Activated CD8-positive, alpha-beta memory T cell treated with anti-CD3 and anti-CD28 coated beads, Interleukin-2, amount 50 U/mL, for 24 hours (primary cell): ENCODE results near the gene ANKRD66.
"Not testable (repeated sequence)": the region's sequence is repeated elsewhere in the genome, so short reads cannot be mapped to it uniquely, and the experiment has no call there.

Experiments used
- DNase-seq: peaks from one replicate; pipeline ENCODE4 v3.0.0-alpha.2; 2020; ENCODE audit errors: extremely low read depth

ANKRD66 gene

GRCh38 chr6:46746696-46747095, at the start of gene ANKRD66:
Gene ANKRD66, plus strand, starts transcription at chr6:46746933. Its CDS starts 5,016 bp downstream, at chr6:46751949.
- no peak for DNase-seq

DNA sequence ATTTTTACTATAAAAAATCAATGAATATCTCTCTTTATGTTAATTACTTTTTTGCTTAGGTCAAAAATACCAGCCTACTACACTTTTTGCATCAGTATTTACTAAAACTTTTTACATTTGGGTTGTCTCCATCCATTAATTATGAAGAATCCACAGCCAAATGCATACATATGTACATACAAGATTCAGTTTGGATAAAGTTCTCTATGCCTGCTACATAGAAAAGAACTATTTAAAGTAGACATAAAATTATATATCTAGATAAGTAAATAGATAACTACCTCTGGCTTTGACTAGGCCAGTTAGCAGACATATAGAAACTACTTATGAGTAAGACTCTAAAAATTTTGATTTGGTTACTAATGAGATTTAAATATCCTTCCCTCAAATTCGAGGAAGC, 46.8 kb upstream of the ANKRD66 start:
- DNase-seq, result no peak

DNA sequence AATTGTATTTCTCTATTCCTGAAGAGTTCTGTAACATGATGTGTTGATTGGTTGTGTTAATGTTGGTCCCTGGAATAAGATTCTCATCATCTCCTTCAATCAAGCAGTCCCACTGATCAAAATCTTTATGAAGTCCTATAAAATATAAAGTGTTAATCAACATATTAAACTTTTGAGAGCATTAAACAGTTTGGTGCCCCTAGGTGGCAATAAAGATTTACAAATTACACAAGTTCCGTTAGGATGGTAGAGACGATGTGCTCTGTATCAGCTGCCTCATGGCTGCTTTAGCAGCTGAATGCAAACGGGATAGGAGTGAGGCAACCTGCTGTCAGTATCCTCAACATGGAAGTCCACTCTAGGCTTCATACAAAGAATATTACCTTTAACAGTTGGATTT, 42.2 kb upstream of the ANKRD66 start:
- DNase-seq, result no peak

- DNase-seq, result no peak
Observed at GRCh38 chr6:46706464-46706863, 40.3 kb upstream of the ANKRD66 start.

GRCh38 chr6:46711491-46711890, 35.2 kb upstream of the ANKRD66 start:
- DNase-seq, result no peak

- DNase-seq, result no peak
Observed at GRCh38 chr6:46715141-46715540, 31.6 kb upstream of the ANKRD66 start.

DNA sequence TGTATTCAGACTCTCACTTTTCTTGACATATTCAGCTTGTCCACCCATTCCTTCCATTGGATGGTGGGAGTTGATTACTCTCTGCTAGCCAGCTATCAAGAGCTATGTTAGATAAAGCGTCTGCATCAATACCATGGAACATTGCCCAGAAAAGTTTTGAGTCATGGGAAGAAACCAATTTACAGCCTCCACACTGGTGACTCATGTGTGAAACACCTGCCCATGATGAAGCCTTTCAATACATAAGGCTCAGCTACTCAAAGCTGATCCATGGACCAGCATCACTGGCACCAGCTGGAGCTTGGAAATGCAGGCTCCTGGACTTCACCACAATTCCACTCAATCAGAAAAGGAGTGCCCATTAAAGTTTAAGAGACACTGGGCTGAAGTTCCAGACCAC, 27.6 kb upstream of the ANKRD66 start:
- DNase-seq, result no peak

DNA sequence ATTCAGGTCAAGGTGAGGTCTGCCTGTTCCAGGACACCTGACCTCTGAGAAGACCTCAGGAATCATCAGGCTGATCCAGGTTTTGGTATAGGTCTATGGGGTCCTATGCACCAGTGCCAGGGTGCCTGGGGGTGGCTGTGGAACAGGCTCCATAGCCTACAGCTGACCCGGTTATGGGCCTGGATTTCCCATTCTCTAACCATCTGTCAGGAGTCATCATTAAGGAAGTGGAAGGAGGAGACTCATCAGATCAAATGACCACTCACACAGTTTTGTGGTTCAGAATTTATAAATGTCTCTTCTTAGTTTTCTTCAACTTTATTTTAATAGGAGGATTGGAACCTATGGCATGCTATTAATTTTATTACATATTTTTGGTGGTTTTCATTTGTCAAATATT, 26.3 kb upstream of the ANKRD66 start:
- DNase-seq, result no peak

- DNase-seq, result no peak
Observed at GRCh38 chr6:46729787-46730326, 16.9 kb upstream of the ANKRD66 start.

DNA sequence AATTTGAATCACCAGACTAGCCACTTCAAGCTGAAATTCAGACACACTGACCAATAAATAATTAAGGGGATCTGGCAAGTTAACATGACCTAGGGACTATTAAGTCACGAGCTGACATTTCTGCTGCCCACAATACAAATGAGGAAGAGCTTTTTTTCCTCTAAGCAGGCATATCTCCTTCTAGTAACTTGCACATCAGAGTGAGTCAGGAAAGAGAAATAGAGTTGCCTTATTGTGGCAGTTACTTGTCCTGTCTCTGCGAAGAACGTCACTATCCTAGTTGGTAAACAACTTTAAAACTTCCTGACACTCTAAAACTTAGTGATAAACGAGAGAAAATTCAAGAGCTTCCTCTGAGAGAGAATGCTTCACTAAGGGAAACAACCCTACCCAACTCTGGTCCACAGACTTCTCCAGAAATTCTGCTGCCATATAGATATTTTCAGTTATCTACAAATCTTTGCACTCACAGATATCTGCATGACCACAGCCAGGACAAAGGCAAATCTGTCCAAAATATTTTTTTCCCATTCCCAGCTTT, 15.7 kb upstream of the ANKRD66 start:
- DNase-seq, result no peak

DNA sequence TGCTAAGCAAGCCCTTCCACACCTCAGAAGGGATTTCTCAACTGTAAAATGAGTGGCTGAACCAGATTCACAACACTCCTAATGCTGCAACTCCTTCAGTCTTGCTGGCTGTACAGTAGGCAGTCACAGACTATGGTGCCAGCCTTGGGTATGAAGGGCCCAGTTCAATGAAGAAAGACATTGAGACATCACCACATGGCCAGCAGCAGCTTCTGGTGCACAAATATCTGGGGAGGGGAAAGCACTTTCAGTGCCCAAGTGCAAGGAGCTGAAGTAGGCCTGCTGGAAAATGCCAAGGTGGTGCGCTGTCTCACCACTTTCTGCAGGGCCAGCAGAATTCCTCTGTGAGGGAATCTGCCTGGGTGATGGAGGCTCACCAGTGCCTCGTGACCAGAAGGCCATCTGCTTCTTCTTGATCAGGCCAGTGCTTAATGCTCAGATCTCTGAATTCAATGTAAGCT, 13.4 kb upstream of the ANKRD66 start:
- DNase-seq, result no peak

DNA sequence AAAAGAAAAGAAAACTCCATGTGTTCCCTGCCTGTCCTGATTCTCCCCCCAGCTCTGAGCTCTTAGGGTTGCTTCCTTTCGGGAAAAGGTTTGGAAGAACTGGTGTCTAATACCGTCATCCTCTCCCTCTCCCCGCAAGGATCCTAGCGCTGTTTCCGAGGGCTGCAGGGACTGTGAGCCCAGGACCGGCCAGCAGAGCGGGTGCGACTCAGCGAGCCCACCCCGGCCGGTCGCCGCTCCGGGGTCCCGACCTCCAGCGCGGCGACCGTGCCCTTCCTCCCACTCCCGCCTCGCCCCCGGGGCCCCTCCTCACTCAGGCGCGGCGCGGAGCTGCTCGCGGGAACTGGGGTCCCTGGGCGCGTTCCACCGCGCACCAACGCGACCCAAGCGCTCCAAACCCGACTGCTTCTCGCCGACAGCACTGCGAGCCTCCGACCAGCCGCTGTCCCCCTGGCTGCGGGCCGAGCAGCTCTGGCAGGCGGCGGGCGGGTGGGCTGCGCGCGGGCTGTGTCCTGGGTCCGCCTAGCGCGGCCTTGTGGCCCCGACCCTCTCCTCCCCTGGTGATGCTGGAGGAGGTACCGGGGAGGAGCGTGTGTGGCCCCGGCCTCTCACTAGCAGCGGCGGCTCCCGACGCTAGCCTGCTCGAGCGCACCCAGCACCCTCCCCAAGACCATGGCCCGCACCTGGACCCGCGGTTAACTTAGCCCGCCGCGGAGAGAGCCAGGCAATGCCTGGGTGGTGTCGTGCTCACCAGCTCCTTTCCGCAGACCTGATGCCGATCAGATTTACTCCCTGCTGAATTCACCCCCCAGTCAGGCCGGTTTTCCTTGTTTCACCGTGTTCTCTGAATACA, 11.6 kb upstream of the ANKRD66 start, which contains the start of gene PLA2G7:
Gene PLA2G7, minus strand, starts transcription at position 509 of the 853 bp plus-strand sequence. CDS start 12,484 bp downstream, outside the sequence.
- DNase-seq, result no peak

DNA sequence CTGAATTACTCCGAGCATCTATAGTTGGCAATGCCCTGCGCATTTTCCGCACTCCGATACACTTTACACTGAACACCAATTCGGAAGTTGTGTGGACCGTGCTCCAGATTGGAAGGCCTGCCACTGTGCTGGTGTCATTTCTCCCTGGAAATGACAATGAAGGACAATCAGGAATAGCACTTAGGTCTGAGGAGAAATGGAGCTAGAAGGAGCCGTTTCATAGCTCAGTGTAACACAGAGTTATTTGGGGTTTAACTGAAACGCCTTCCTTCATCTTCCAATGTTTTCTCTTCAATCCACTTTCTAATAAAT, 11.1 kb upstream of the ANKRD66 start:
- no peak for DNase-seq

DNA sequence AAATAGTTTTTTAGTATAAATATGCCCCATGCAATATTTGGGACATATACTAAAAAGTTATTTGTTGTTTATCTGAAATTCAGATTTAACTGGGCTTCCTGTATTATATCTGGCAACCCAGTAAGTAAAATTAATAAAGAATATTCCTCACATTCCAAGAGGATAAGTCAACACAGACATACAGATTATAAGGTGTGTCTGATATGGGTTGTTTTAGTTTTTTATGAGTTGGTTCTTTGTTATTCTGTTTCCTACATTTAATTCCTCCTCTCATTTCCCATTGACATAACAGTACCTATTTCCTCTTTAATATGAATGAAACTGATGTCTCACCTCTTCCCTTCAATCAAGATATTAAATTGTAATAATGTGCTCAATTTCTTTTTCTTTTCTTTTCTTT, 9.8 kb upstream of the ANKRD66 start:
- no peak for DNase-seq

DNA sequence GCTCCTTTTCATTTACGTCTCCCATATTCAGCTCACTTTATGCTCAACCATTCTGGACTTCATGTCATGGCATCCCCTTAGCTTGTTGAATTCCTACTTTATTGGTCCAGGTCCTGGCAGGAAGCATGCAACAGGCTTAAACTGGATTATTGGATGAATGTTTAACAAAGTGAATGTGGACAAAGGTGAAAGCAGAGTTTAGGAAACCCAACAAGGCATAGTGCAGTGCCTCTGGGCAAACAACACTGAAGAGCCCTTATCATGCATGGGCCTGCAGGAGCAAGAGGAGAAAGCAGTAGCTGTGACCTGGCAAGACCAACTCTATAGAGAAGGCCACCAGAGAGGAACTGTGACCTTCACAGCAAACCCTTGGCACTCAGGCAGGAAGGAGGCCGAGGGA, 5.3 kb upstream of the ANKRD66 start:
- no peak for DNase-seq

DNA sequence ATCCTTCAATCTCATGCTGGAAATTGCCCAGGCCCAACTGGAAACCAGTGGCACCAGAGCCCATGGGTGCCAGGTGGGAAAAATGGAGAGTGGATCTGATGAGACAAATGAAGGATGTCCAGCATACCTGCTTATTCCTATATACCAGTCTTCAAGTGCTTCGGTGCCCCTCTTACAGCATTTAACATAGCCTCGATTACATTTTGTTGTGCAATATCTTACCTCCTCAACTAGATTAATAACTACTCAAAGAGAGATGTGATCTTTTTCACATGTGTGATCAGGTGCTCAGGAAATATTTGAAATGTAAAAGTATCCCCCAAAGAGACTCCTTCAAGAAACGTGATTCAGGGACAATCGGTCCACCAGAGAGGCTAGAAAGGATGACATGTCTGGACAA, 4.8 kb upstream of the ANKRD66 start:
- no peak for DNase-seq

- DNase-seq, result no peak
Observed at GRCh38 chr6:46743425-46744158, 3.1 kb upstream of the ANKRD66 start.

DNA sequence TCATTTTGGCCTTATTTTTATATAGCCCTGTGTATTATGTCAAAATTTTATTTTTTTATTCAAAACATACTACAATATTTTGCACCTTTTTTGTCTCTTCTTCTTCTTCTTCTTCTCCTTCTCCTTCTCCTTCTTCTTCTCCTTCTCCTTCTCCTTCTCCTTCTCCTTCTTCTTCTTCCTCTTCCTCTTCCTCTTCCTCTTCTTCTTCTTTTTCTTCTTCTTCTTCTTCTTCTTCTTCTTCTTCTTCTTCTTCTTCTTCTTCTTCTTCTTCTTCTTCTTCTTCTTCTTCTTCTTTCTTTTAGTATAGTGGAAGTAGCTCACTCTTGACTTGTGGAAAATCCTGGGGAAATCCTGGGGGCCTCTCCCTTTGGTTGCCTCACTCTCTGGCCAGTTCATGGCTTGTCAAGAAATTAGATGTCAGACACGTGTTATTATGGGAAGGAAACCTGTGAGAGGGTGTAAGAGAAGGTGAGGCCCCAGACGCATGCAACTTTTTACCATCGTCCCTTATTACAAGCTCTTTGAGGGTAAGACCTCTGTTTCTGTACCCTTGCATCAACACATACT, 2.5 kb upstream of the ANKRD66 start:
- DNase-seq, result not testable (repeated sequence)

DNA sequence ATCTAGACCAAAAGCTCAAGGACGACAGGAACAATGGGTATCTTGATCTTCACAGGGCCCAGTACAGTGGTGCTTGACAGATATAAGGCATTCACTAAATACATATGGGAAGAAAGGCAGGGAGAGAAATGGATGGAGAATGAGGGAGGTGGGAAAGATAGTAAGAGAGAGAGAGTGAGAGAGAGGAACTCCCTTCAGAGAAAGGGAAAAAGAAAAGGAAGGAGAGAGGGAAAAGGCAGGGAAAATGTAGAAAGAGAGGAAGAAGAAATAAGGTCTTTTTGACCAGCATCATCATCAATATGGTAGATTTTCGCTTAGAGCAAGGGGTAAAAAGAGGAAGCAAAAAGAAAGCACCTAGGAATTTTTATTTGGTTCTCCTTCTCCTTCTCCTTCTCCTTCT, 760 bp upstream of the ANKRD66 start:
- no peak for DNase-seq

DNA sequence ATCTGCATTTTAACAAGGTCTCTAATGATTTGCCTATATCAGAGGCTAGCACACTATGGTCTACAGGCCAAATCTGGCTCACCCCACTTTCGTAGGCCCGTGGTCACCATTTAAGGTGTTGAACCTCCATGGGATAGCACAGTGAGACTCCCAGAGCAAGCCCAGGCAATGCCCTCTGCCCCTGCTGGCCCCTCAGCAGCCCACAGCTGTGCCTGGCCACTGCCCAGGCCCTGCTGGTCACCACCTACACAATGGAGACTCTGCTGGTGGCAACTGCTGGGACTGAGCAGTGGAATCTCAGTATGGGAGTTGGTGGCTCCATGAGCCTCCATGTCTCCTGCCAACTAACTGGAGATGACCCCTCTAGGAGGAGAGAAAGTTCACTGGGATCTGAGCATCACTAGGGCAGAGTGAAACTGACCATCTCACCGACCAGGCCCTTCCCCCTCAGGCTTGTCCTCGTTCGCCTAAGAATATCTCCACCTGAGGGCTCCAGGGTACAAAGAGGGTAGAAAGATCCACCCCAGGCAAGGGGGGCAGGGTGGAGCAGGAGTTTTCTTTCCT, 2.3 kb downstream of the ANKRD66 start:
- no peak for DNase-seq

DNA sequence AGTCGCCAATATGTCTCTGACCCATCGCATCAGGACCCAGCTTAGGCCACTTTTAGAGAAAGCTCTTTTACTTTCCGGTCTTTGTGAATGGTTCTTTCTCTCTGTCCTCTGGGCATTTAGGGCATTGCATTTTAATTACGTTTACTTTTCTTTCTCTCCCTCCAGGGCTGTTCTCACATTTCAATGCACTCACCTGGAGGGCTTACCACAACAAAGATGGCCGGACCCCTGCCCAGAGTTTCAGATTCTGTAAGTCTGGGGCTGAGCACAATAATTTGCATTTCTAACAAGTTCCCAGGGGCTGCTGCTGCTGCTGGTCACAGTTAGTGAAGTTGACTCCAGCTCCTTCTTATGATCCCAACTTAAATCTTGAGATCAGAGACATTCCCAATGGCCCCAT, 3.0 kb downstream of the ANKRD66 start:
- no peak for DNase-seq

DNA sequence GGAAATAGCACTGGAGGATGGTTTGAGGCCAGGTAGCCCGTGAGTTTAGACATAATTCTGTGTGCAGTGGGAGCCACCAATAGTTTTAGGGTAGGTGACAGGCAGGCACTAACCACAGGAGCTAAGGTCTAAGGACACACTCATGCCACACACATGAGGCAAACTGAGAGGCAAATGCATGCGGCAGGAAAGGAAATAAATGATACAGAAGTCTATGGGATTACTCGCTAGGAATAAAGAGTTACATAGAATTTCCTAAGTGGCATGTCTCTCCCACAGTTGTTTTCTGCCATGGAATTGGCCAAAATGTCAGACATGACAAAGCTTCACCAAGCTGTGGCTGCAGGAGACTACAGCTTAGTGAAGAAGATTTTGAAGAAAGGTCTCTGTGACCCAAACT, 4.9 kb downstream of the ANKRD66 start:
- DNase-seq, result no peak
